Ramos (cell line): ENCODE measurements around the gene KIAA1586.
"Not testable (repeated sequence)": the region's sequence is repeated elsewhere in the genome, so short reads cannot be mapped to it uniquely, and the experiment has no call there.

ENCODE experiments used
- in situ Hi-C: fragments of 300-500 bp; cut with MboI; formaldehyde crosslinking; loops from one replicate; pipeline ENCODE4 v1.14.3; 2022; ENCODE audit warnings: low sequenced_read_pairs; ENCODE audit not compliant: unreplicated experiment

The KIAA1586 gene, protein sequence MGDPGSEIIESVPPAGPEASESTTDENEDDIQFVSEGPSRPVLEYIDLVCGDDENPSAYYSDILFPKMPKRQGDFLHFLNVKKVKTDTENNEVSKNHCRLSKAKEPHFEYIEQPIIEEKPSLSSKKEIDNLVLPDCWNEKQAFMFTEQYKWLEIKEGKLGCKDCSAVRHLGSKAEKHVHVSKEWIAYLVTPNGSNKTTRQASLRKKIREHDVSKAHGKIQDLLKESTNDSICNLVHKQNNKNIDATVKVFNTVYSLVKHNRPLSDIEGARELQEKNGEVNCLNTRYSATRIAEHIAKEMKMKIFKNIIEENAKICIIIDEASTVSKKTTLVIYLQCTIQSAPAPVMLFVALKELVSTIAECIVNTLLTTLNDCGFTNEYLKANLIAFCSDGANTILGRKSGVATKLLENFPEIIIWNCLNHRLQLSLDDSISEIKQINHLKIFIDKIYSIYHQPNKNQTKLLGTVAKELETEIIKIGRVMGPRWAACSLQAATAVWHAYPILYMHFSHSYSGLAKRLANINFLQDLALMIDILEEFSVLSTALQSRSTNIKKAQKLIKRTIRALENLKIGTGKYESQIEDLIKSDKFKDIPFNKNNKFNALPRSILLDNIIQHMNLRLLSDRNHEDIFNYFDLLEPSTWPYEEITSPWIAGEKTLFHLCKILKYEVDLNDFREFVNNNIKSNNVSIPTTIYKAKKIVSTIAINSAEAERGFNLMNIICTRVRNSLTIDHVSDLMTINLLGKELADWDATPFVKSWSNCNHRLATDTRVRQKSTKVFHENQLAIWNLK

GRCh38 chr6:57046332-57047256 lies at the start of gene KIAA1586:
Gene KIAA1586 (plus strand): TSS chr6:57046693. CDS start chr6:57046756, 63 bp downstream.
- in situ Hi-C loops = not testable (repeated sequence)

- in situ Hi-C loops = no loop called here
Observed at GRCh38 chr6:56999049-56999448, 47.4 kb upstream of the KIAA1586 start.

GRCh38 chr6:56999748-57000147 lies 46.7 kb upstream of the KIAA1586 start:
- in situ Hi-C loops = not testable (repeated sequence)

DNA sequence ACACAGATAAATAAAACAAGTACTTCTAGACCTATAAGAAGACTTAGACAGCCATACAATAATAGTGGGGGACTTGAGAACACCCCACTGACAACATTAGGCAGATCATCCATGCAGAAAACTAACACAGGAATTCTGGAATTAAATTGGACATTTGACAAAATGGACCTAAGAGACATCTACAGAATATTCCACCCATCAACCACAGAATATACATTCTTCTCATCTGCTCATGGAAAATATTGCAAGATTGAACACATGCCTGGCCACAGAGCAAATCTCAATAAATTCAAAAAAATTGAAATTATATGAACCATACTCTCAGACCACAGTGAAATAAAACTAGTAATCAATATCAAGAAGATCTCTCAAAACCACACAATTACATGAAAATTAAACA lies 44.3 kb upstream of the KIAA1586 start:
- in situ Hi-C loops = no loop called here

DNA sequence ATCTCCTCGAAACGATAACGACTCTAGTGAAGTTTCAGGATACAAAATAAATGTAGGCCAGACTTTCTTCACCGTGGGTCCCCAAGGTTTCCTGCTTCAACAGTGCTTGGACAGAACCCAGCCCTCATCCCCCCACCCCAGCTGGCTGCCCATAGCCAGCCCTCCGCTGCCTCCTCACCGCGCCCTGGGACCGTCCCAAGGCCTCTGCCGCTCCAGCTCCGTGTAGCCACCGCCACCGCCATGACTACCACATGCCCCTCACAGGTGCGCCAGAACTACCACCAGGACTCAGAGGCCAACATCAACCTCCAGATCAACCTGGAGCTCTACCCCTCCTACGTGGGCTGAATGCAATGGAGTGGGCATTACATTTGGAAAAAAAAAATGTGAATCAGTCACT lies 42.2 kb upstream of the KIAA1586 start:
- in situ Hi-C loops = no loop called here

- in situ Hi-C loops = no loop called here
Observed at GRCh38 chr6:57006101-57006500, 40.4 kb upstream of the KIAA1586 start.

DNA sequence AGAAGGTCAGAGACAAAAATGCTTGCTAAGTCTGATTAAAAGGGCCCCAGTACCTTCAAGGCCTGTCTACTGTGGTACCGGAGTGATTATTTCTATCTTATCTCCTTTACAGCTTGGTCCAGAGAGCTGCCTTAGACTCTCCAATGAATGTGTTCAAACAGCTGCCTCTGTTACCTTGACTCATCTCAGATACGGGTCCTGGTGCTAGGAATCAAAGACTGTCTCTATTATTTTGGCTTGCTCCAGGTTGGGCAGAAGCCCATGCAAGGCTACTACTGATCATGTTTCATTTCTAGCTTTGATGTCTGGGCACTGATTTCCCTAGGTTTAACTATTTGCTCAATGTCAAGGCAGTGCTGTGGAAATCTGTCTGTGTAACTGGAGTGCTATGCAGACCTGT lies 38.4 kb upstream of the KIAA1586 start:
- in situ Hi-C loops = not testable (repeated sequence)

GRCh38 chr6:57013521-57013926 lies 33.0 kb upstream of the KIAA1586 start:
- in situ Hi-C loops = no loop called here

- in situ Hi-C loops = no loop called here
Observed at GRCh38 chr6:57017069-57017468, 29.4 kb upstream of the KIAA1586 start.

DNA sequence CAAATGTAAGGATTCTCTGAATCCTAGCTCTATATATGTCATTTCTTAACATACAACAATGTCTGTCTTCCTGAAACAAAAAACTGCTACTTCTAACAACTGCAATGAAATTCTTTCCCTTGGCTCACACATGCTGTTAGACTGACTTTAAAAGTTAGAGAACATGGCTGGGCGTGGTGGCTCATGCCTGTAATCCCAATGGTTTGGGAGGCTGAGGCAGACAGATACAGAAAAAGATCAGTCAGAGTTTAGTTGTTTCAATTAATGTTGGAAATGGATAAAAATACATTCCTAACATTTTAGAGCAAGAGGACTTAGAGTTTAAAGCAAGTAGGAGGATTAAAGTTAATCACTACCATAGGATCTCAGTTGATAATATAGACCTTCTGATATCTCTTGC lies 28.7 kb upstream of the KIAA1586 start:
- in situ Hi-C loops = no loop called here

DNA sequence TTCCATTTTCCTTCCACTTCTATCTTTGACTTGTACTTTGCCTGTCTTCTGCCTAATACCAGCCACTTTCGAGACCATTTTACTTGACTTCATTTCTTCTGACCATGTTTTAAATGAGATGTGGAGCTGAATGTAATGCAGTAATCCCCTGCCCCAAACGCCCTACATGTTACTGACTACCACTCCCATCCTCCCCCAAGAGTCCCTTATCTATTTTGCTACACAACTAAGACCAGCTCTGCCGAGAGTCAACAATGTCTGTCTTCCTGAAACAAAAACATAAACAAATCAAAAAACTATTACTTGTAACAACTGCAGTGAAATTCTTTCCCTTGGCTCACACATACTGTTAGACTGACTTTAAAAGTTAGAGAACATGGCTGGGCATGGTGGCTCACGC lies 27.1 kb upstream of the KIAA1586 start:
- in situ Hi-C loops = no loop called here

GRCh38 chr6:57021086-57021720 lies 25.3 kb upstream of the KIAA1586 start:
- in situ Hi-C loops = no loop called here

- in situ Hi-C loops = no loop called here
Observed at GRCh38 chr6:57024321-57024720, 22.2 kb upstream of the KIAA1586 start.

- in situ Hi-C loops = no loop called here
Observed at GRCh38 chr6:57024775-57025174, 21.7 kb upstream of the KIAA1586 start.

DNA sequence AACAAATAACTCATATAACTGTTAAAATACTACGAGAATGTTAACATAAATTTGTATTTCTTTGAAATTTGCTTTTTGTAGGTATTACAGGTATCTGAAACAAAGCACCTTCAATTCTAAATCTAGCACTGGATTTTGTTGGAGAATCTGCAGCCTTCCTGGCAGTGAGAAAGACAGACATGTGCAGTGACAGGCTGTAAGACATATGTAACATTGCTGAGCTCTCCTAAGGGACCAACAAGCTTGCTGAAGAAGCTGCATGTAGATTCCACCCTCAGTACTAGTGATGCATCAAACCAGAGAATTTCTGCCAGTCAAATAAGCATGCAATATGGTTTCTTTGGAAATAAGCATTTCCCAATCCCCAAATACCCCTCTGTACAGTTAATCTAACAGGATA lies 20.5 kb upstream of the KIAA1586 start:
- in situ Hi-C loops = no loop called here

DNA sequence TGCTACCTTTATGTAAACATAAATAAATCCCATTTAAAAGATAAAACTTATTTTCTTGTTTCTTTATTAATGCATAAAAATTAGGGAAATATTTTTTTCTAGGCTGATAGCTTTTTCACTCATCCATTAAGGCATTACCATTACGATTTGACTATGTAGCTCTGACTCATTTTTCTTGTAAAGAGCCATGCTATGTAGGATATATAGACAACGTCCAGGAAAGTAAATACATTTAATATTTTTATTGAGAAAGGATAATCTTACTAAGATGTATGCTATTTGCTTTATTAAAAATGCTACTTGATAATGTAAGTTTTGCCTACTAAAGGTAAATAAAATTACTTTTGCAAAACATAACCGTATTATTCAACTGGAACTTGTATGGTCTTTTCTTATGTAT lies 19.2 kb upstream of the KIAA1586 start:
- in situ Hi-C loops = no loop called here

- in situ Hi-C loops = no loop called here
Observed at GRCh38 chr6:57029213-57029612, 17.3 kb upstream of the KIAA1586 start.

DNA sequence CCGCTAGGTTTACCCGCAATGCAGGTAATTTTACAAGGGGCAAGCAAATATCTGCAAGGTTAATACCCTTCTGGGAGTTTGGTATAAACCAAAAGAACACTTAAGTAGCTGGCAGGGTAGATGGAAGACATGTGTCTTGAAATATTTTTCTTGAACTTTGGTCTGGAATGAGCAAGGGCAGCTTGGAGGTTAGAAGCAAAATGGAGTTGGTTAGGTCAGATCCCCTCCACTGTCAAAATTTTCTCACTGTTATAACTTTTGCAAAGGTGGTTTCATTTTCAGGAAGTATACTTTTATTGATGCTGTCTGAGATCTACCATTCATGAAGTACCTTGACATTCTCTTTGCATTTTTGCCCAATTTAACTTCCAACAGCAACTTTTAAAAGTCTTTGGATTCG lies 13.3 kb upstream of the KIAA1586 start:
- in situ Hi-C loops = no loop called here

GRCh38 chr6:57035549-57035948 lies 10.9 kb upstream of the KIAA1586 start:
- in situ Hi-C loops = no loop called here

DNA sequence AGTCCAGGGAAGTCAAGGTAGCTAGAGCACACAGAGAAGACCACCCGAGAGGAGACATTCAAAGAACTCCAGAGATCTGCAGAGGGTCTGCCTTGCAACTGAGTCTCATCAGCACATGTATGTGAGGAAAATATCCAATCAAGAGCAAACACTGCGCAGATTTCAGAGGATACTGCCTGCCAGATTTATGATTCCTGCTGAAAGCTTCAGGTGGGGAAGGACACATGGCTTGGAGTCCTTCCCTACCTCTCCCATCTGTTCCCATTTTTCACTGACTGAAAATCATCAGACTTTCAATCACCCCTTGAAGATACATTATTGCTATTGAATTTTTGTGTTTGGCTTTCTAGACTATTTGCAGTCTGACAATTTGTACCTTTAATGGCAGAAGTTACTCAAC lies 7.6 kb upstream of the KIAA1586 start:
- in situ Hi-C loops = no loop called here
